T47D (cell line): Measurements from ENCODE around the gene SELENOO.

Source experiments
- DNase-seq, 2 experiments: peaks; one replicate each; pipeline versions ENCODE4 v3.0.0 to v3.0.0-alpha.2; 2011 to 2012; ENCODE audit warnings: low read depth in 1 of 2, low spot score in 1 of 2
- JUND ChIP-seq: IDR thresholded peaks from 2 replicates; pipeline ENCODE4 v1.6.1; 2012; ENCODE audit warnings: low read depth
- in situ Hi-C: cut with HindIII; loops from 2 replicates; pipeline ENCODE4 v1.10.0; 2016; ENCODE audit warnings: low sequenced_read_pairs, low pct_unique_long_range_greater_than_20kb

SELENOO gene

GRCh38 chr22:50249341-50250248 is 48.8 kb downstream of the SELENOO start:
- in situ Hi-C loops = no loop called here
- TF ChIP-seq JUND = no peak
- no peak for DNase-seq

DNA sequence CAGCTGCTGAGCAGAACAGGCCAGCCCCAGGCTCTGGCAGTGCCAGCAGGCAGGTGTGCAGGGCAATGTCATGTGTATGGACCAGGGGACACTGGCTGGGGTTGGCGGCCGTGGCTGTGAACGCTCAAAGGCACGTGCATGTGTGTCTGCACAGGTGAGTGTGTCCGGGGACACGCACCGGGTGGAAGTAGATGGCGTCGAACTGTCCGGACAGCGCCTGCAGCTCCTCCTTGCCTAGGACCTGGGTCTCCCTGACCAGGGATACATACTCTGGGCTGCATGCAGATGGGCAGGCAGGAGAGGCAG is 49.4 kb downstream of the SELENOO start:
- in situ Hi-C loops = no loop called here
- no peak for DNase-seq
- TF ChIP-seq JUND = no peak

DNA sequence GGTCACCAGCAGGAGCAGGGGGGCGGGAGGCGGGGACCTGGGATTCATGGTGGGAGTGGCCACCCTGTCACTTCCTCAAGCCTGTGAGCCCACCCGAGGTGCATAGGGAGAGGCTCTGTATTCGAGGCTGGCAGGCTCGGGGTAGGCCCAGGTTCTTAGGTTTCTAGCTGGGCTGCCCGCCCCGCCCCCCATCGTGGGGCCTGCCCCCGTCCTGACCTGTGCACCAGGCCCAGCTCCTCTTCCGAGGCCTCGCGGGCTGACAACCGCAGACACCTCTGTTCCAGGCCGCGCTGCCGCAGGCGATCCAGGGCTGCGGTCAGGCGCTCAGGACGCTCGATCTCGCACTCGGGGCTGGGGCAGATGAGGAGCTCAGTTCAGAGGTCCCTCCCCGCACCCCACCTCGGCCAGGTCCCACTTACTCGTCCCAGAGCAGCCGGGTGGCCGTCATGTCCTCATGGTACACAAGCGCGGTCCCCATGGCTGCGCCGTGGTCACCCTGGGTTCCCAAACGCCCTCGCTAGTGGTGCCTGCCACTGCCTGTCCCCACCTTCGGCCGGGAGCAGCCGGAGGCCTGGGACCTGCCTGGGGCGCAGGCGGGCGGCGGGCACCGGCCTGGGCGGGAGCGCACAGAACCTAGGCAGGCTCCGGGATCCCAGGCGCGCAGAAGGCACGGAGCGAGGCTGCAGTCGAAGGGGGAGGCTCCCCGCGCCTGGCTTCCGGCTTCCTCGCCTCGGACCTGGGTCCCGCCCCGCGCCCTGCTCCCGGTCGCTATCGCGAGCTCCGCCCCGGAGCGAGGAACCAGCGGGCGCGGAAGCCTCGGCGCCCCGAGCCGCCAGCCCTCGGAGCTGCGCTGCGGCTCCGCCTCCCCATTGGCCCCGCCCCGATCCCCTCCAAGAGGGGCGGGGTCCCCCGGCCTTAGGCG is 50.0 kb downstream of the SELENOO start, which contains the start of gene HDAC10:
Gene HDAC10 (minus strand): TSS at position 711 of the 922 bp plus-strand sequence. CDS start 233 bp downstream, at position 478.
- in situ Hi-C loops = no loop called here
- peak; percentile 58 to 76 for DNase-seq
- no peak for TF ChIP-seq JUND

DNA sequence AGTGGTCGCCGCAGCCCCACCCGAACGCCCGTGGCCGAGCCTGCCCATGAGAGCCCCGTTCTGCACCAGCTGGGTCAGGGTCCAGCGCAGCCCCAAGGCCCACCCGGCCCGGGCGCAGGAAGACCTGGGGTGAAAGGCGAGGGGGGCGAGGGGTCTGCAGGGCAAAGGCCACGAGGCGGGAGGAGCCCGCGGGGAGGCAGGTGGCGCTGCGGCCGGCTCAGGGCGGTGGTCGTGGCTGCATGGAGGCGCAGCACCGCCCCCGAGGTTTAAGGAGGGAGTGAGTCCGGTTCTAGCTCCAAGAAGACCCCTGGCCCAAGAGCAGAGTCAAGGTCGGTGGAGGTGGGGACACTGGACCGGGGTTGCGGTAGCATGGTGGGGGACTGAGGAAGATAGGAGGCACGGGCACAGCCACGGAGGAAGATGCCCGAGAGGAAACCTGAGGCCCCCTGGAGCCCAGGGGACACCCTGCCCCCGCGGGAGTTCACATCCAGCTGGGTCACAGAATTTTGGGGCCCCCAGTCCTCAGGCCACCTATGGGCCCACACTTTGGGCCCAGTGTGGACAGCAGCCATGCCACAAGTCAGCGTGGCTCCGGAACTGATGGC is 50.8 kb downstream of the SELENOO start:
- no peak for TF ChIP-seq JUND
- no peak for DNase-seq
- in situ Hi-C loops = no loop called here

DNA sequence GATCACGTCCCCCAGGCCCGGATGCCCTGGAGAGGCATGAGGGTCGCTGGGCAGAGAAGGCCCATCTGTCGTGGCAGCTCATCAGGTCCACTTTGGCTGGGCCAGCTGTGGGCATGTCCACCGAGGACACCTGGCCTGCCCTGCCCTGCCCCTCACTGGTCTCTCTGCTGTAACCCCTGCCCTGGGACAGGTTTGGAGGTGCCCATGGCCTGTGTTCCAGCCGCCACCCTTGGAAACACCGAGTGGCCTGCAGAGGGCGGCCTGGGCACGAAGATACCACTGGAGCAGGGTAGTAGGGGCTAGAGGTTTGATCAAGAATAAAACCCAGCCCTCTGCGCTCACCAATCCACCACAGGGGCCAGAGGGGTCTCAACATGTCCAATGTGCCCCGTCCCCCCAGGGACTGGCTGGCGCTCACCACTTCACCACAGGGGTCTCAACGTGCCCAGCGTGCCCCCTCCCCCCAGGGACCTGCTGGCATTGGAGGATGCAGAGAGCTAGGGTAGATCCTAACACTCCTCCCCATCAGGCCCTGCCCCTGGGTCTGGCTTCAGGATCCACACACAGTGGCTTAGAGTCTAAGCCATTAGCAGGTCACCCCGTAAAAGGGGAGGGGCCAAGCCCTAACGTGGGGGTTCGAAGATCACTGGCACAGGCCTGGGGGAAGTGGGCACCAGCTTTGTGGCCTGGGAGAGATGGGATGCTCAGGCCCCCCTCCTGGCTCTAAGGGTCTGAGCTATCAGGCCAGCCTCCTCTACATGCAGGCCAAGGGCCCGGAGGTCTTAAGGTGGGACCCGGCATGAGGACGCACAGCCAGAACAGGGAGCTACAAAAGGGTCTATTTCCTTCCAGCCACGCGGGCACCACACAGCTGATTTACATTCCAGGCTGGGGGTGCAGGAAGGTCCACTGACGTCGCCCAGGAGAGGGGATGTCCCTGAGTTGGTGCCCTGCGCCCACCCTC is 51.6 kb downstream of the SELENOO start:
- in situ Hi-C loops = no loop called here
- no peak for TF ChIP-seq JUND
- DNase-seq = peak; percentile 65 to 71

GRCh38 chr22:50253046-50253915 is 52.5 kb downstream of the SELENOO start:
- in situ Hi-C loops = no loop called here
- TF ChIP-seq JUND = no peak
- DNase-seq = no peak

- in situ Hi-C loops = no loop called here
- DNase-seq = no peak
- TF ChIP-seq JUND = no peak
Observed at GRCh38 chr22:50253941-50254340, 53.1 kb downstream of the SELENOO start.

DNA sequence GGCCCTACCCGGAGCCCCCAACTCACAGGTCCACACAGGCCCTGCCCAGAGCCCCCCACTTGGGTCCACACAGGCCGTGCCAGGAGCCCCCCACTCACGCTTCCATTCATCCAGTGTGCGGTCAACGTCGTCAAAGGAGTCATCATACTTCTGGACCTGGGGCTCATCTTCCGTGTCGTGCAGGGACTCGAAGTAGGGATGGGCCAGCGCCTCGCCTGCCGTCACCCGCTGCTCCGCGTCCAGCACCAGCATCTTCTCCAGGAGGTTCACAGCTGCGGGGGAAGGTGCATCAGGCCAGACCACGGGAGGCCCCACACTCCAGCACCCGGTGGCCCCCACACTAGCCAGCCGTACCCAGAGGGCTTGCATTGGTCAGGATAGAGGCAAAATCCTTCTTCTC is 54.3 kb downstream of the SELENOO start:
- no peak for TF ChIP-seq JUND
- DNase-seq = no peak
- in situ Hi-C loops = no loop called here

DNA sequence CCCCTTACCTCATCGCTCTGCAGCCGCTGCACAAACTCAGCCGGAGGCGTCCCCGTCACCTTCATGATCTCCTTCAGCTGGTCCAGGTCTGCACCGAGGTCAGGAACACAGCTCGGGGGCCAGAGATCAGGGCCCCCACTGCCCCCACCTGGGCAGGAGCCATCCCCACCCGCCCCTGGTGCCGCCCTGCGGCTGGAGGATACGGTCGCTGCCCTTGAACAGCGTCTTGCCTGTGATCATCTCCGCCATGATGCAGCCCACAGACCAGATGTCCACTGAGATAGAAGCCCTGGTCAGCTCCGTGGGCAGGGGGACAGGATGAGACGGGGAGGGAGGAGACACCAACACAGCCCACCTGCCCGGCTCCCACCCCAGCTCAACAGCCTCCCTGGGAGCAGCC is 54.8 kb downstream of the SELENOO start:
- TF ChIP-seq JUND = no peak
- DNase-seq = no peak
- in situ Hi-C loops = no loop called here

DNA sequence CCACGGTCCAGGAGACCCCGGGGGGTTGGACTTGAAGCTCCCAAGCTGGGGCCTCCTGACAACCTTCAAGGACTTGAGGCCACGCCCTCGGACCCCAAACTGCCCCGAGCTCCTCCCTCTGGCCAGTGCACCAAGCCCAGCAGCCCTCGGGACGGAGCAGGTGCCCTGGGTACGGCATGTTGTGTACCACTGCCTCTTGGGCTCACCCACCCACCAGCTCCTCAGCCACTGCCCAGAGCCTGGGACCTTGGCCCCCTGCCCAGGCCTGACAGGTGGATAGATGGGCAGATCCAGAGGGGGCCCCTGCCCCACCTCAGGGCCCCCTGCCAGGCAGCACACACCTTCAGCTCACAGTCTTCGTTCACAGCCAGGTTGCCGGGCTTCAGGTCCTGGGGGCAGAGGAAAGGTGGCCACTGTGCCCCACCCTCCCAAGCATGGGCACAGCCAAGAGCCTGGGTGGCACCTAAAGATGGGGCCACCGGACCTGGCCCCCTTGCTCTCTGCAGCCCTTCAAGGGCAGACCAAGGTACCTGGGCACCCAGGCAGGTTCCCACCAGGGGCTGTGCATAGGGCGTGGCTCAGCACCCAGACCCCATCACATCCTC is 55.5 kb downstream of the SELENOO start:
- DNase-seq = no peak
- TF ChIP-seq JUND = no peak
- in situ Hi-C loops = no loop called here
